Loucy (cell line): ENCODE results near the gene THSD7A.

Source experiments
- H2AFZ ChIP-seq: fragments of 200-600 bp; sonication (generic); 2 replicates; pipeline ENCODE4 v1.6.0; 2016; ENCODE audit warnings: antibody characterized with exemption, mild to moderate bottlenecking, low read length, moderate library complexity
- H3F3A ChIP-seq: fragments of 200-600 bp; 2 replicates; pipeline ENCODE4 v1.6.0; 2016; ENCODE audit warnings: antibody characterized with exemption, low read depth, mild to moderate bottlenecking
- H3K27me3 ChIP-seq: fragments of 200-600 bp; sonication (generic); 2 replicates; pipeline ENCODE4 v1.6.1; 2014; ENCODE audit warnings: low read length, mild to moderate bottlenecking; ENCODE audit not compliant: insufficient read depth, poor library complexity, severe bottlenecking
- H3K36me3 ChIP-seq: fragments of 200-600 bp; sonication (generic); 2 replicates; pipeline ENCODE4 v1.6.1; 2016; ENCODE audit warnings: low read length; ENCODE audit not compliant: insufficient read depth
- H3K4me1 ChIP-seq: fragments of 200-600 bp; sonication (generic); 2 replicates; pipeline ENCODE4 v1.5.1; 2014; ENCODE audit warnings: low read length, mild to moderate bottlenecking; ENCODE audit not compliant: insufficient read depth, poor library complexity, severe bottlenecking
- H3K4me2 ChIP-seq: fragments of 200-600 bp; sonication (generic); 2 replicates; pipeline ENCODE4 v1.6.0; 2014; ENCODE audit warnings: antibody characterized with exemption, low read length, low read depth, mild to moderate bottlenecking; ENCODE audit not compliant: poor library complexity, severe bottlenecking
- H3K4me3 ChIP-seq: fragments of 200-600 bp; sonication (generic); 2 replicates; pipeline ENCODE4 v1.5.1; 2014; ENCODE audit warnings: low read length, mild to moderate bottlenecking, mixed read lengths; ENCODE audit not compliant: poor library complexity, severe bottlenecking
- H3K79me2 ChIP-seq: fragments of 200-600 bp; sonication (generic); 2 replicates; pipeline ENCODE4 v1.6.1; 2014; ENCODE audit warnings: low read length; ENCODE audit not compliant: insufficient read depth
- H3K9ac ChIP-seq: fragments of 200-600 bp; sonication (generic); 2 replicates; pipeline ENCODE4 v1.6.0; 2014; ENCODE audit warnings: mild to moderate bottlenecking, low read depth, low read length, moderate library complexity; ENCODE audit not compliant: poor library complexity, severe bottlenecking
- H3K9me2 ChIP-seq: fragments of 200-600 bp; sonication (generic); replicated peaks from 2 replicates; pipeline ENCODE4 v1.6.1; 2016; ENCODE audit warnings: low read depth, low read length, mixed read lengths
- H3K9me3 ChIP-seq: fragments of 200-600 bp; sonication (generic); 2 replicates; pipeline ENCODE4 v1.6.1; 2014; ENCODE audit warnings: mild to moderate bottlenecking, antibody characterized with exemption, low read length, low read depth; ENCODE audit not compliant: insufficient read depth
- H4K20me1 ChIP-seq: fragments of 200-600 bp; sonication (generic); 2 replicates; pipeline ENCODE4 v1.6.0; 2014; ENCODE audit warnings: antibody characterized with exemption, low read length, mild to moderate bottlenecking; ENCODE audit not compliant: insufficient read depth, poor library complexity, severe bottlenecking
- EZH2phosphoT487 ChIP-seq: fragments of 200-600 bp; IDR thresholded peaks from 2 replicates; pipeline ENCODE4 v1.6.1; 2018; ENCODE audit warnings: antibody characterized with exemption, mild to moderate bottlenecking, moderate library complexity, borderline replicate concordance
- TF ChIP-seq, protein P1 (sequence below): fragments of 200-600 bp; sonication (generic); conservative IDR thresholded peaks from 2 replicates; pipeline ENCODE4 v1.5.1; 2014; ENCODE audit warnings: mild to moderate bottlenecking, antibody characterized with exemption, low read length

The THSD7A gene

DNA sequence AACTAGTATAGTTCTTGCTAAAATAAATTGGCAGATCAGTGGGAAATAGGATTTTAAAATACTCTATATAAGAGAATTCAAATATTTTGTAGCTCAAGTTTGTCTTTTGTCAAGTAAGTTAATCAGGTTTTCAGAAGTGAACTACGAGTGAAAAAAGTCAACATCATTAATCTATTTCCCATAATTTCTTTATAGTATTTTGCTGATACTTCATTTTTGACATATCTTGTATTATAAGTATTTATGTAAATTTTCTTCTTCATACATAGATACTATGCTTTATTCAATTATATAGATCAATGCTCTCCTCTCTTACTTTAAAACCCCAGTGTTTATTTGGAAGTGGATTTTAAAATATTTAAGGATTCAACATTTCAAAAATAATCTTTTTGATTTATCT is 360.7 kb downstream of the THSD7A start:
- H3K9me2 ChIP-seq: no peaks in the 10 kb centered on the region
- H3F3A ChIP-seq: no peaks in the 10 kb centered on the region
- no peak overlapping the region for H2AFZ ChIP-seq
- H3K9me3 ChIP-seq: no peaks in the 10 kb centered on the region
- no peaks in the 10 kb centered on the region for H3K79me2 ChIP-seq
- H3K4me3 ChIP-seq: no peak overlapping the region
- no peak overlapping the region for H3K9ac ChIP-seq
- no peaks in the 10 kb centered on the region for H3K36me3 ChIP-seq
- no peaks in the 10 kb centered on the region for H4K20me1 ChIP-seq
- no peaks in the 10 kb centered on the region for H3K27me3 ChIP-seq
- no peaks in the 10 kb centered on the region for H3K4me1 ChIP-seq
- no peak overlapping the region for H3K4me2 ChIP-seq
- TF ChIP-seq, protein P1, sequence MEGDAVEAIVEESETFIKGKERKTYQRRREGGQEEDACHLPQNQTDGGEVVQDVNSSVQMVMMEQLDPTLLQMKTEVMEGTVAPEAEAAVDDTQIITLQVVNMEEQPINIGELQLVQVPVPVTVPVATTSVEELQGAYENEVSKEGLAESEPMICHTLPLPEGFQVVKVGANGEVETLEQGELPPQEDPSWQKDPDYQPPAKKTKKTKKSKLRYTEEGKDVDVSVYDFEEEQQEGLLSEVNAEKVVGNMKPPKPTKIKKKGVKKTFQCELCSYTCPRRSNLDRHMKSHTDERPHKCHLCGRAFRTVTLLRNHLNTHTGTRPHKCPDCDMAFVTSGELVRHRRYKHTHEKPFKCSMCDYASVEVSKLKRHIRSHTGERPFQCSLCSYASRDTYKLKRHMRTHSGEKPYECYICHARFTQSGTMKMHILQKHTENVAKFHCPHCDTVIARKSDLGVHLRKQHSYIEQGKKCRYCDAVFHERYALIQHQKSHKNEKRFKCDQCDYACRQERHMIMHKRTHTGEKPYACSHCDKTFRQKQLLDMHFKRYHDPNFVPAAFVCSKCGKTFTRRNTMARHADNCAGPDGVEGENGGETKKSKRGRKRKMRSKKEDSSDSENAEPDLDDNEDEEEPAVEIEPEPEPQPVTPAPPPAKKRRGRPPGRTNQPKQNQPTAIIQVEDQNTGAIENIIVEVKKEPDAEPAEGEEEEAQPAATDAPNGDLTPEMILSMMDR: no peak
- no peak for TF ChIP-seq EZH2phosphoT487

DNA sequence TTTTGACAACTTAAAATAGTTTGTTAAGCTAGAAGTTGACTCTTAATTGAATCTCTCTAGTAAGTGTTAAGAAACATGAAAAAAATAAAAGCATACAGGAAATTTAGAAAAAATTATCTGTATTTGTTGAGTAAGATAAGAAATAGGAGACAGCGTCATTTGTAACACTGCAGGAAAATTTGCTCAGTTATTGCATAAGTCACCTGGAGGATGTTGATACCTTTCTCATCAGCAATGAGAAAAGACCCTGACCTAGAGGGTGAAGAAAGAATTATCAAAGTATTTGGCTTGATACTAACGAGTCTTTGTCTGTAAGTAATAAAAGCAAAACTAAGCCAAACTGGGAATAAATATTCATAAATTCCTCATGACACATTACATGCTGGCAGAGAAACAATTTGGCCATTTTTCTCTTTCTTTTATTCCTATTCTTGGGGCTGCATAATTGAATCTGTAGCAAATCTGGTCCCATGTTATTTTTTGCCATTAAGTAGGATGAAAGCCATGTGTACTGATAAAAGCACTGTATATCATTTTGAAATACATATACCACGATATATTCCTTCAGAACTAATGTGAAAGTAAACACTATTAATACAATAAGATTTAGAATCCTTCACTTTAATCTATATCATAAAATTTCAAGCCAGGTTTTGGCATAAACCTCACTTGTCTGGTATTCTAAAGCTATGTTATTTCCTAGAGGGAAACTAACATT is 362.8 kb downstream of the THSD7A start:
- H2AFZ ChIP-seq: 0 out of 2 replicates have a peak overlapping the region, but pooled peaks have one; percentile 11

DNA sequence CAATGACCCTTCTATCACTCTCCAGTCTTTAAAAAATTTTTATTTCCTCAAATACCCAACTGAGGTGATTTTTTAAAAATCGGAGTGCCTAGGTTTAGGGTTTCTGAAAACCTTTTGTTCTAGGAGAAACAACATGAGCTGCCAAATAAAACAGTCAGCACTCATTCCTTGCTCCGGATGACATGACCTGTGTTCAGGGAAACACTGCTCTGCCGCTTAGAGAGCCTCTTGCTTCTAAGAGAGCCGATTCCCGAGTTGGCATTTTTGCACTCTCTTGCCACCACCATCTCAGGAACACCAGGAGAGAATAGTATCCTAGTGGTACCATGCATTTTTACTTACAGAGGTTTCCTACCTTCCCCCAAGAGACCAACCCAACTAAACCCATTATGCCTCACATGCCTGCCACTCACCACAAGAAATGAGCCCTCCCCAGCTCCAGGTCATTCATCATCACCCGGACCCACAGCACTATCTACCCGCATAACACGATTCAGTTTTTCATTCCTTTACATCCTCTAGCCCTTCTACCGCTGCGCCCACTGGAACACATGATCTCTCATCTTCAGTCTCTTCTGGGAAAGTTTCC is 365.4 kb downstream of the THSD7A start:
- no peak overlapping the region for H3K9ac ChIP-seq
- H3K36me3 ChIP-seq: no peaks in the 10 kb centered on the region
- H3F3A ChIP-seq: no peaks in the 10 kb centered on the region
- no peaks in the 10 kb centered on the region for H3K27me3 ChIP-seq
- H3K79me2 ChIP-seq: no peaks in the 10 kb centered on the region
- H3K4me1 ChIP-seq: peaks cover 5% of the 10 kb centered on the region
- no peaks in the 10 kb centered on the region for H3K9me3 ChIP-seq
- TF ChIP-seq EZH2phosphoT487: no peak
- TF ChIP-seq, protein P1: no peak
- H3K4me2 ChIP-seq: no peak overlapping the region
- H2AFZ ChIP-seq: no peak overlapping the region
- no peaks in the 10 kb centered on the region for H3K9me2 ChIP-seq
- H3K4me3 ChIP-seq: no peak overlapping the region
- H4K20me1 ChIP-seq: no peaks in the 10 kb centered on the region

More for the DNA sequence above, 362.8 kb downstream of the THSD7A start:
- TF ChIP-seq EZH2phosphoT487: no peak
- TF ChIP-seq, protein P1: no peak
- Histone ChIP-seq H3K27me3 (no peaks in the 10 kb centered on the region), H3K79me2 (no peaks in the 10 kb centered on the region), H3K9me3 (no peaks in the 10 kb centered on the region), H3K4me1 (peaks cover 5% of the 10 kb centered on the region), H3F3A (no peaks in the 10 kb centered on the region), H4K20me1 (no peaks in the 10 kb centered on the region), H3K9ac (no peak overlapping the region), H3K4me3 (no peak overlapping the region), H3K36me3 (no peaks in the 10 kb centered on the region), H3K9me2 (no peaks in the 10 kb centered on the region), H3K4me2 (no peak overlapping the region)
